HepG2 (cell line): ENCODE results near the gene ZMYND8. TPM values are rescaled to one million over a fixed set of nuclear protein-coding genes. Genes with fewer than 3 reads are reported as not detected.

Experiments
- ETV5 ChIP-seq: IDR thresholded peaks from 2 replicates; pipeline ENCODE4 v1.6.1; 2018; ENCODE audit warnings: missing biosample characterization, missing genetic modification reagents, inconsistent platforms, borderline replicate concordance
- FOXA1 ChIP-seq, 2 experiments: fragments of 450-650 bp in 1 of 2; sonication (generic) in 1 of 2; formaldehyde crosslinking in 1 of 2; IDR thresholded peaks; 2 replicates each; pipeline versions ENCODE4 v1.4.0 to v1.6.1; 2016 to 2020; ENCODE audit warnings: missing genetic modification reagents in 1 of 2
- GATAD1 ChIP-seq: IDR thresholded peaks from 2 replicates; pipeline ENCODE4 v1.6.1; 2016; ENCODE audit warnings: missing genetic modification reagents, missing compliant biosample characterization
- MBNL3 ChIP-seq: fragments of 250-450 bp; sonication (Bioruptor Pico); conservative IDR thresholded peaks from 2 replicates; pipeline ENCODE4 v1.8.0; 2022; ENCODE audit warnings: mild to moderate bottlenecking, inconsistent platforms
- MTA3 ChIP-seq: sonication (generic); formaldehyde crosslinking; IDR thresholded peaks from 2 replicates; pipeline ENCODE4 v1.4.0; 2020; ENCODE audit warnings: missing genetic modification reagents
- RFX1 ChIP-seq: fragments of 450-650 bp; IDR thresholded peaks from 2 replicates; pipeline ENCODE4 v1.6.1; 2017
- SUZ12 ChIP-seq: fragments of 150-350 bp; IDR thresholded peaks from 2 replicates; pipeline ENCODE4 v1.6.1; 2014; ENCODE audit warnings: low read depth, low read length
- ZNF235 ChIP-seq: sonication (generic); formaldehyde crosslinking; IDR thresholded peaks from 2 replicates; pipeline ENCODE4 v1.8.1; 2023; ENCODE audit warnings: mild to moderate bottlenecking, missing genetic modification reagents, borderline replicate concordance
- polyA plus RNA-seq, 8 experiments: library from polyadenylated mRNA; depleted of rRNA in 3 of 8; stranded (reverse) in 7 of 8; unstranded in 1 of 8; fragments of >200 nt; fragmentation: Illumina TruSeq in 4 of 8; extraction: Trizol in 4 of 8; gene quantifications; 2 replicates each; pipeline versions ENCODE4 v1.2.1 to v1.2.3, GENCODE V29; 2011 to 2016; ENCODE audit warnings: low read depth in 4 of 8, missing spikeins in 1 of 8, mixed read lengths in 1 of 8; ENCODE audit not compliant: insufficient read depth in 1 of 8
- total RNA-seq, 5 experiments: library from RNA; depleted of rRNA; stranded (reverse); fragments of >200 nt; fragmentation: Illumina TruSeq; extraction: Trizol; gene quantifications; 2 replicates each; pipeline ENCODE4 v1.2.3, GENCODE V29; 2016; ENCODE audit warnings: low read depth in 1 of 5
- TF ChIP-seq, protein P1 (sequence below): sonication (generic); formaldehyde crosslinking; IDR thresholded peaks from 2 replicates; pipeline ENCODE4 v1.4.0; 2020; ENCODE audit warnings: mild to moderate bottlenecking, missing genetic modification reagents
- TF ChIP-seq, protein P2 (sequence below): sonication (generic); formaldehyde crosslinking; IDR thresholded peaks from 2 replicates; pipeline ENCODE4 v1.9.0; 2021; ENCODE audit warnings: missing genetic modification reagents, borderline replicate concordance
- TF ChIP-seq, protein P3 (sequence below): fragments of 450-650 bp; IDR thresholded peaks from 2 replicates; pipeline ENCODE4 v1.6.1; 2017; ENCODE audit warnings: mild to moderate bottlenecking
- TF ChIP-seq, protein P4 (sequence below): sonication (generic); formaldehyde crosslinking; IDR thresholded peaks from 2 replicates; pipeline ENCODE4 v1.4.0; 2020; ENCODE audit warnings: missing genetic modification reagents
- TF ChIP-seq, protein P5 (sequence below): sonication (generic); formaldehyde crosslinking; IDR thresholded peaks from 2 replicates; pipeline ENCODE4 v1.4.0; 2020; ENCODE audit warnings: mild to moderate bottlenecking, low read depth, missing genetic modification reagents

The ZMYND8 gene
- total and polyA plus RNA-seq, 2 of the 13 experiments (the other 11 are each of a cell fraction or from before 2014, with no cell fraction given), result 53.9 to 84.7 TPM

DNA sequence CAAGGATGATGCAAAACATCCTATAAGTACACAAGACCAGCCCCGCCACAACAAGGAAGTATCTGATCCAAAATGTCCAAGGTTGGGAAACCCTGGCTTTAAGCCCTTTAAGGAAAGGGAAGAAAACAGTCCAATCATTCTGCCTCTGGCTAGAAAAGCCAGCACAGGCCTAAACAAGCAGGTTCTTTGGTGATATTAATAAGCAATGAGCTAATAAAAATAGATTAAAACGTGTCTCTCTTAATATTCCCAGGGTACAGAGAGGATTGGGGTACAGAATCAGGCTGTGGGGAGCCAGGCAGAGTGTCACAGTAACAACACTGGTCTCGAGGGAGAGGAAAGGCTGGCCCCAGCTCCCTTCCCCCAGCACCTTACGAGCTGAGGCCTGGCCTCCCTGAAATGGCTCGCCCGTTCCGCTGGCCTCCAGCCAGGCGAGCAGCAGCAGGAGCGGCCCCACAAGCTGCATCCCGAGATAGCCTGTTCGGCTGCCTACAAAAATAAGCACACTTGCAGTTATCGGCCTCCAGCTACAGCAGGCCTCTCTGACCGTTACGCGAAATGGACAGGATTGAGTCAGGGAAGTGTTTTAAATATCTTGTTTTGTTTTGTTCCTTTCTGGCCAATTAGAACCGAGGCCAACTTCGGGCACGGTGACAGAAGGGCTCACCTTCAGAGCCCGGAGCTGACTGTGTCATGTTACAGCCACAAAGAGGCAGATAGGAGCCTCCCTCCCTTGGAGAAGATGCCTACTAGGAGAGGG is 4.0 kb upstream of the ZMYND8 start (continued):
- TF ChIP-seq, protein P1, sequence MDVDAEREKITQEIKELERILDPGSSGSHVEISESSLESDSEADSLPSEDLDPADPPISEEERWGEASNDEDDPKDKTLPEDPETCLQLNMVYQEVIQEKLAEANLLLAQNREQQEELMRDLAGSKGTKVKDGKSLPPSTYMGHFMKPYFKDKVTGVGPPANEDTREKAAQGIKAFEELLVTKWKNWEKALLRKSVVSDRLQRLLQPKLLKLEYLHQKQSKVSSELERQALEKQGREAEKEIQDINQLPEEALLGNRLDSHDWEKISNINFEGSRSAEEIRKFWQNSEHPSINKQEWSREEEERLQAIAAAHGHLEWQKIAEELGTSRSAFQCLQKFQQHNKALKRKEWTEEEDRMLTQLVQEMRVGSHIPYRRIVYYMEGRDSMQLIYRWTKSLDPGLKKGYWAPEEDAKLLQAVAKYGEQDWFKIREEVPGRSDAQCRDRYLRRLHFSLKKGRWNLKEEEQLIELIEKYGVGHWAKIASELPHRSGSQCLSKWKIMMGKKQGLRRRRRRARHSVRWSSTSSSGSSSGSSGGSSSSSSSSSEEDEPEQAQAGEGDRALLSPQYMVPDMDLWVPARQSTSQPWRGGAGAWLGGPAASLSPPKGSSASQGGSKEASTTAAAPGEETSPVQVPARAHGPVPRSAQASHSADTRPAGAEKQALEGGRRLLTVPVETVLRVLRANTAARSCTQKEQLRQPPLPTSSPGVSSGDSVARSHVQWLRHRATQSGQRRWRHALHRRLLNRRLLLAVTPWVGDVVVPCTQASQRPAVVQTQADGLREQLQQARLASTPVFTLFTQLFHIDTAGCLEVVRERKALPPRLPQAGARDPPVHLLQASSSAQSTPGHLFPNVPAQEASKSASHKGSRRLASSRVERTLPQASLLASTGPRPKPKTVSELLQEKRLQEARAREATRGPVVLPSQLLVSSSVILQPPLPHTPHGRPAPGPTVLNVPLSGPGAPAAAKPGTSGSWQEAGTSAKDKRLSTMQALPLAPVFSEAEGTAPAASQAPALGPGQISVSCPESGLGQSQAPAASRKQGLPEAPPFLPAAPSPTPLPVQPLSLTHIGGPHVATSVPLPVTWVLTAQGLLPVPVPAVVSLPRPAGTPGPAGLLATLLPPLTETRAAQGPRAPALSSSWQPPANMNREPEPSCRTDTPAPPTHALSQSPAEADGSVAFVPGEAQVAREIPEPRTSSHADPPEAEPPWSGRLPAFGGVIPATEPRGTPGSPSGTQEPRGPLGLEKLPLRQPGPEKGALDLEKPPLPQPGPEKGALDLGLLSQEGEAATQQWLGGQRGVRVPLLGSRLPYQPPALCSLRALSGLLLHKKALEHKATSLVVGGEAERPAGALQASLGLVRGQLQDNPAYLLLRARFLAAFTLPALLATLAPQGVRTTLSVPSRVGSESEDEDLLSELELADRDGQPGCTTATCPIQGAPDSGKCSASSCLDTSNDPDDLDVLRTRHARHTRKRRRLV, result peak; percentile 92
- TF ChIP-seq GATAD1 (CRISPR knock-in tag) (peak; percentile 52), SUZ12 (no peak), FOXA1 (IDR thresholded peaks at IDR 0.05) (no peak), FOXA1 (CRISPR knock-in tag; IDR thresholded peaks at IDR 0.05) (peak; percentile 93), RFX1 (no peak), MTA3 (no peak), MBNL3 (no peak), ZNF235 (no peak; the same call in 1 of the 2 replicates), ETV5 (CRISPR knock-in tag) (peak; percentile 54)
- TF ChIP-seq, protein P2, sequence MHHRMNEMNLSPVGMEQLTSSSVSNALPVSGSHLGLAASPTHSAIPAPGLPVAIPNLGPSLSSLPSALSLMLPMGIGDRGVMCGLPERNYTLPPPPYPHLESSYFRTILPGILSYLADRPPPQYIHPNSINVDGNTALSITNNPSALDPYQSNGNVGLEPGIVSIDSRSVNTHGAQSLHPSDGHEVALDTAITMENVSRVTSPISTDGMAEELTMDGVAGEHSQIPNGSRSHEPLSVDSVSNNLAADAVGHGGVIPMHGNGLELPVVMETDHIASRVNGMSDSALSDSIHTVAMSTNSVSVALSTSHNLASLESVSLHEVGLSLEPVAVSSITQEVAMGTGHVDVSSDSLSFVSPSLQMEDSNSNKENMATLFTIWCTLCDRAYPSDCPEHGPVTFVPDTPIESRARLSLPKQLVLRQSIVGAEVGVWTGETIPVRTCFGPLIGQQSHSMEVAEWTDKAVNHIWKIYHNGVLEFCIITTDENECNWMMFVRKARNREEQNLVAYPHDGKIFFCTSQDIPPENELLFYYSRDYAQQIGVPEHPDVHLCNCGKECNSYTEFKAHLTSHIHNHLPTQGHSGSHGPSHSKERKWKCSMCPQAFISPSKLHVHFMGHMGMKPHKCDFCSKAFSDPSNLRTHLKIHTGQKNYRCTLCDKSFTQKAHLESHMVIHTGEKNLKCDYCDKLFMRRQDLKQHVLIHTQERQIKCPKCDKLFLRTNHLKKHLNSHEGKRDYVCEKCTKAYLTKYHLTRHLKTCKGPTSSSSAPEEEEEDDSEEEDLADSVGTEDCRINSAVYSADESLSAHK (CRISPR knock-in tag), result no peak
- TF ChIP-seq, protein P3, sequence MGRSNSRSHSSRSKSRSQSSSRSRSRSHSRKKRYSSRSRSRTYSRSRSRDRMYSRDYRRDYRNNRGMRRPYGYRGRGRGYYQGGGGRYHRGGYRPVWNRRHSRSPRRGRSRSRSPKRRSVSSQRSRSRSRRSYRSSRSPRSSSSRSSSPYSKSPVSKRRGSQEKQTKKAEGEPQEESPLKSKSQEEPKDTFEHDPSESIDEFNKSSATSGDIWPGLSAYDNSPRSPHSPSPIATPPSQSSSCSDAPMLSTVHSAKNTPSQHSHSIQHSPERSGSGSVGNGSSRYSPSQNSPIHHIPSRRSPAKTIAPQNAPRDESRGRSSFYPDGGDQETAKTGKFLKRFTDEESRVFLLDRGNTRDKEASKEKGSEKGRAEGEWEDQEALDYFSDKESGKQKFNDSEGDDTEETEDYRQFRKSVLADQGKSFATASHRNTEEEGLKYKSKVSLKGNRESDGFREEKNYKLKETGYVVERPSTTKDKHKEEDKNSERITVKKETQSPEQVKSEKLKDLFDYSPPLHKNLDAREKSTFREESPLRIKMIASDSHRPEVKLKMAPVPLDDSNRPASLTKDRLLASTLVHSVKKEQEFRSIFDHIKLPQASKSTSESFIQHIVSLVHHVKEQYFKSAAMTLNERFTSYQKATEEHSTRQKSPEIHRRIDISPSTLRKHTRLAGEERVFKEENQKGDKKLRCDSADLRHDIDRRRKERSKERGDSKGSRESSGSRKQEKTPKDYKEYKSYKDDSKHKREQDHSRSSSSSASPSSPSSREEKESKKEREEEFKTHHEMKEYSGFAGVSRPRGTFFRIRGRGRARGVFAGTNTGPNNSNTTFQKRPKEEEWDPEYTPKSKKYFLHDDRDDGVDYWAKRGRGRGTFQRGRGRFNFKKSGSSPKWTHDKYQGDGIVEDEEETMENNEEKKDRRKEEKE, result no peak
- TF ChIP-seq, protein P4, sequence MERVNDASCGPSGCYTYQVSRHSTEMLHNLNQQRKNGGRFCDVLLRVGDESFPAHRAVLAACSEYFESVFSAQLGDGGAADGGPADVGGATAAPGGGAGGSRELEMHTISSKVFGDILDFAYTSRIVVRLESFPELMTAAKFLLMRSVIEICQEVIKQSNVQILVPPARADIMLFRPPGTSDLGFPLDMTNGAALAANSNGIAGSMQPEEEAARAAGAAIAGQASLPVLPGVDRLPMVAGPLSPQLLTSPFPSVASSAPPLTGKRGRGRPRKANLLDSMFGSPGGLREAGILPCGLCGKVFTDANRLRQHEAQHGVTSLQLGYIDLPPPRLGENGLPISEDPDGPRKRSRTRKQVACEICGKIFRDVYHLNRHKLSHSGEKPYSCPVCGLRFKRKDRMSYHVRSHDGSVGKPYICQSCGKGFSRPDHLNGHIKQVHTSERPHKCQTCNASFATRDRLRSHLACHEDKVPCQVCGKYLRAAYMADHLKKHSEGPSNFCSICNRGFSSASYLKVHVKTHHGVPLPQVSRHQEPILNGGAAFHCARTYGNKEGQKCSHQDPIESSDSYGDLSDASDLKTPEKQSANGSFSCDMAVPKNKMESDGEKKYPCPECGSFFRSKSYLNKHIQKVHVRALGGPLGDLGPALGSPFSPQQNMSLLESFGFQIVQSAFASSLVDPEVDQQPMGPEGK, result peak; percentile 13; the same call in 1 of the 2 replicates
- TF ChIP-seq, protein P5, sequence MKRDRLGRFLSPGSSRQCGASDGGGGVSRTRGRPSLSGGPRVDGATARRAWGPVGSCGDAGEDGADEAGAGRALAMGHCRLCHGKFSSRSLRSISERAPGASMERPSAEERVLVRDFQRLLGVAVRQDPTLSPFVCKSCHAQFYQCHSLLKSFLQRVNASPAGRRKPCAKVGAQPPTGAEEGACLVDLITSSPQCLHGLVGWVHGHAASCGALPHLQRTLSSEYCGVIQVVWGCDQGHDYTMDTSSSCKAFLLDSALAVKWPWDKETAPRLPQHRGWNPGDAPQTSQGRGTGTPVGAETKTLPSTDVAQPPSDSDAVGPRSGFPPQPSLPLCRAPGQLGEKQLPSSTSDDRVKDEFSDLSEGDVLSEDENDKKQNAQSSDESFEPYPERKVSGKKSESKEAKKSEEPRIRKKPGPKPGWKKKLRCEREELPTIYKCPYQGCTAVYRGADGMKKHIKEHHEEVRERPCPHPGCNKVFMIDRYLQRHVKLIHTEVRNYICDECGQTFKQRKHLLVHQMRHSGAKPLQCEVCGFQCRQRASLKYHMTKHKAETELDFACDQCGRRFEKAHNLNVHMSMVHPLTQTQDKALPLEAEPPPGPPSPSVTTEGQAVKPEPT (CRISPR knock-in tag), result peak; percentile 81; the same call in 1 of the 2 replicates
